GM12875 (cell line): ENCODE measurements around the gene TNFRSF14.

Experiments used
- H3K4me3 ChIP-seq: one replicate; pipeline ENCODE4 v1.5.1; 2011; ENCODE audit warnings: low read depth, low read length, control low read depth
- TF ChIP-seq, protein P1 (sequence below): IDR thresholded peaks from 2 replicates; pipeline ENCODE4 v1.5.1; 2011; ENCODE audit warnings: low read depth, mild to moderate bottlenecking, control low read depth, inconsistent platforms, low read length, moderate library complexity, borderline replicate concordance; ENCODE audit not compliant: insufficient read depth

Gene TNFRSF14

DNA sequence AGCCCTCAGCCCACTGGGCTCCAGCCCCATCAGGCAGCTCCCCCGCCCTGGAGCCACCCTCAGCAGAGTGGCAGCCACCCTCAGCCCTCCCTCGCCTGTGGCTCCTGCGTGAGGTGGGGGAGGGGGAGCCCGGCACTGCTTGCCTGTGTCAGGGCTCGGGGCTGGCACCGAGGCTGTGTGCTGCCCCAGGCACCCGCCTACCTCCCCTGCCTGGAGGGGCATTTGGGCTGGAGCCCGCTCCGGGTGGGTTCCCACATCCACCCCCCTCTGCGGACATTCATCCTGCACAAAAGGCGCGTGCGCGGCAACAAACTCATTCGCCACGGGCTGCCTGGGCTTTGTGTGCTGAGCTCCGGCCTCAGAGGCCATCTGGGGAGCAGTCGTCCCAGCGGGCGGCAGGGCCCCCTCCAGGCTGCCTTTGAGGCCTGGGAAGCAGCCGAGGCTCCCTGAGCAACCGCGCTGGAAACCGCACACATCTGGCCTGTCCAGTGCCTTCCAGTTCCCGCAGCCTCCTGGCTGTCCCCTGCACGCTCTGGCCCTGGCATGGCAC, 12.6 kb upstream of the TNFRSF14 start:
- no peak overlapping the region for H3K4me3 ChIP-seq
- TF ChIP-seq, protein P1, sequence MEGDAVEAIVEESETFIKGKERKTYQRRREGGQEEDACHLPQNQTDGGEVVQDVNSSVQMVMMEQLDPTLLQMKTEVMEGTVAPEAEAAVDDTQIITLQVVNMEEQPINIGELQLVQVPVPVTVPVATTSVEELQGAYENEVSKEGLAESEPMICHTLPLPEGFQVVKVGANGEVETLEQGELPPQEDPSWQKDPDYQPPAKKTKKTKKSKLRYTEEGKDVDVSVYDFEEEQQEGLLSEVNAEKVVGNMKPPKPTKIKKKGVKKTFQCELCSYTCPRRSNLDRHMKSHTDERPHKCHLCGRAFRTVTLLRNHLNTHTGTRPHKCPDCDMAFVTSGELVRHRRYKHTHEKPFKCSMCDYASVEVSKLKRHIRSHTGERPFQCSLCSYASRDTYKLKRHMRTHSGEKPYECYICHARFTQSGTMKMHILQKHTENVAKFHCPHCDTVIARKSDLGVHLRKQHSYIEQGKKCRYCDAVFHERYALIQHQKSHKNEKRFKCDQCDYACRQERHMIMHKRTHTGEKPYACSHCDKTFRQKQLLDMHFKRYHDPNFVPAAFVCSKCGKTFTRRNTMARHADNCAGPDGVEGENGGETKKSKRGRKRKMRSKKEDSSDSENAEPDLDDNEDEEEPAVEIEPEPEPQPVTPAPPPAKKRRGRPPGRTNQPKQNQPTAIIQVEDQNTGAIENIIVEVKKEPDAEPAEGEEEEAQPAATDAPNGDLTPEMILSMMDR = no peak

DNA sequence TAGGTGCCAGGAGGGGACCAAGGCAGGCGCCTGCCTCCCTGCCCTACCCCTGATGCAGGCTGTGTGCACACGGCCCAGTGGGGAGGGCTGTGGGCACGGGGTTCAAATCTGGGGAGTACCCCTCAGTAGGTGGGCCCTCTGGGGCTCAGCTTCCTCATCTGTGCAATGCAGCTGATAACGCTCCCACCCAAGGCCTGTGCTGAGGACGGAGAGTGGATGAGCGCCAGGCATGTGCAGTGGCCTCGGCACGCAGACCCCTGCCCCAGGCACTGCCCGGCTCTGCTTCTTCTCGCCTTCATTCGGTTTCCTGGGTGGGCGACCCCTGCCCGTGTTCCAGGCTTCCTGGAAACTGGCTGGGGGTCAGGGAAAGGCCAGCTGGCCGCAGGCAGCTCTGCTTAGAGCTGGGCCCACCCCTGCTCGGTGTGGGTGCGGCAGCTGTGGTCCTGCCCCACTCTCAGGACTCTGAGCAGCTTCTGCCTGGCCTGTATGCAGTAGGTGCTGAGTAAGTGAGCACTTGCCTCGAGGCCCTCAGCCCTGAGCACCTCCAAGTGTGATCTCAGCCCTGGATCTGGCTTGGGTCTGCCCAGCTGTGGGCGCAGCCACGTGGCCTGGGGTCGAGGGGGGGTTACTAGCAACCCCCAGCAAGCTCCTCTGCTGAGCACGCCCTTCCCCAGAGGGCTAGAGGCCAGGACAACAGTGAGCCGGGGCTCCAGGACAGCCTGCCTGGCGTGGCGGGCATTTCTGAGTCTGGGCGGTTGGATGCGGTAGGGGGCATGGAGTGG, 11.9 kb upstream of the TNFRSF14 start:
- TF ChIP-seq, protein P1 = no peak

DNA sequence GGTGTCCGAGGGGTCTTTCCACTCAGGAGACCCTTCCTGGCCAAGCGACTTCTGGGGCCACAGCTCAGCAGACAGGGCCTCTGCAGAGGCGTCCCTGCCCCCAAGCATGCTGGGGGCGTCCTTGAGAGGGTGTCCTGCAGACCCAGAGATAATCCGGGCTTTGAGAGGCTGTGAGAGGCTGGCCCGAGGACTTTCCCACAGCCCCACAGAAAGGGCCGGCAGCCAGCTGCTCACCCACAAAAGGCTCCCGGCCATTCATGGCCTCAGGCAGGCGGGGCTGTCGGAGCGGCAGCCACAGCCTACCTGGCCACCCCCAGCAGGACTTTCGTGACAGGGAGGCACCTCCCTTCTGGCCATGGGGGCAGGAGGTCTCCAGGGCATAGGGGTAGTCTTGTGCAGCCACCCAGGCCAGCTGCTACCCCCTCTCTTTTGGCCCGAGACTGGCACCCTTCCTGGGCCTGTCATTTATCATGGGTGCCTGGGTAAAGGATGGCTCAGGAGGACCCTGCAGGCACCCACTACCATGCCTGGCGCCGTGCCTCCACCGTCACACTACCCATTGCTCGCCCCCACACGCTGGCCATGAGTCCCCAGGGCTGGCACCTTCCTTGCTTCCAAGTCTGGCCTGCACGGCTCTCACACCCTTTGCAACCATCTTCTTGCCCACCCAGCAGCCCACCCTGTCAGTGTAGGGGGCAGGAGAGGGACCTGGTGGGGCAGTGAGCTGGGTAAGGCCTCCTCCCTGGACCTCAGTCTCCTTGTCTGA, 11.1 kb upstream of the TNFRSF14 start:
- H3K4me3 ChIP-seq = no peak overlapping the region

More for the DNA sequence above, 11.9 kb upstream of the TNFRSF14 start:
- no peak overlapping the region for H3K4me3 ChIP-seq

DNA sequence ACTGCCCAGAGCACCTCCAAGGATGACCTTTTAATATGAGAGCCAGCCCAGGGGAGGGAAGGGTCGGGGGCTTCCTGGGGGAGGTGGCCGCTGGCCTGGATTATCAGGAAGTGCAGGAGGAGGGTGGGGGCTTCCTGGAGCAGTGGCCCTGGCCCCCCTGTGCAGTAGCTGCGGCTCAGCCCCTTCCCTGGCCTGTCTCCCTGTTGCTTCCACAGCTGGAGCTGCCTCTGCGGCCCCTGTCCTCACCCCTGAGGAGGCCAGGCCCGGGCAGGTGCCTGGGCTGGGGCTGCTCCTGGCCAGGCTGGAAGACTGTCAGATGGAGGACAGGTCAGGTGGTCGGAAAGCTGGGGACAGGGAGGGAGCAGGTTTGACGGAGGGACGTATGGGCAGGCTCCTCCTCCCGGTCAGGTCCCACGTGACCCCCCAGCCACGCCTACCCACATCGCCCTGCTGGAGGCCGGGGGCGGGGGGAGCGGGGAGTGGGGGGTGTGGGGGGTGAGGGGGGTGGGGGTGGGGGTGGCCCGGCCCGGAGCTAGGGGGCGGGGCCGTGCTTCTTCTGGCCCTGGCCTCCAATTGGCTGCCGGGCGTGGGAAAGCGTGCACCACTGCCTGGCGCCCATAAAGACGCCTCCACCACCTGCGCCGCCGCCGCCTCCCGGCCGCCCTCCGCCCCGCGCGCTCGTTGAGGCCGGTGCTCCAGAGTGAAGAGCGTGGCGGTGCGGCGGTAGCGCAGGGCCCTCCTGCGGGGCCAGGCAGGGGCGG, 10.2 kb upstream of the TNFRSF14 start:
- peak overlapping the region; percentile 91 for H3K4me3 ChIP-seq
- TF ChIP-seq, protein P1 = 0 out of 2 replicates have a peak, but pooled peaks have one; percentile 1

More for the DNA sequence above, 11.1 kb upstream of the TNFRSF14 start:
- TF ChIP-seq, protein P1 = no peak

DNA sequence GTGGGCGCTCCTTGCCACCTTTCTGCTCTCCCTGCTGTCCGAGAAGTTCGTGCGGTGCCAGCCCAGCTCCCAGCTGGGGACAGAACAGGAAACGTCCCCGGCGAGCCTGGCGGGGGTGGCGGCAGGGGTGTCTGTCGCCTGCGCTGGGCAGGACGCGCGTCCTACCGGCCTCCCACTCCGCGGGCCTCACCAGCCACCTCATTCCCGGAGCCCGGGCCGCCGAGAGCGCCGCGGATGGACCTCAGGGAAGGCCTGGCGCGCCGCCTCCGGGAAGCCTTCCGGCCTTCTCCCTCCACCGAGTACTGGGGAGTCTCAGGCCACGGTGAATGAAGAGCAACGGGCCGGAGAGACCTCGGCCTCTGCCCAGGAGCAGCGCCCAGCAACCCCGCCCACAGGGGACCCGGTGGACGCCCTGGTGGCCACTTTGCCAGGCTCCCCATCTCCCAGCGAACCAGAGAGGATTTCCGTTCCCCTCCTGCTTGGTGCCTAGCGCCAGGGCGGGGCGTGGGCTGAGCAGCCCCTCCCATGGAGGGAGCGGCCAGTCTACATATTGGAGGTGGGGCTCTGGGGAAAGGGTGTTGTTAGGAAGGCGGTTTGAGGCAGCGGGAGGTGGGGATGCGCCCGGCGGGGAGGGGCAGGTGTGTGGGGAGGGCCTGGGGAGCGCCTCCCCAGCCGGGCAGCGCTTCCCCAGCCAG, 9.5 kb upstream of the TNFRSF14 start:
- peak overlapping the region; percentile 91 for H3K4me3 ChIP-seq
- TF ChIP-seq, protein P1 = no peak
